GM21528 (cell line): ENCODE data around the gene RAPGEF4.
"Not testable (repeated sequence)": the region's sequence is repeated elsewhere in the genome, so short reads cannot be mapped to it uniquely, and the experiment has no call there.

Experiments used
- ATAC-seq: cut with Tn5 transposase; IDR thresholded peaks from one replicate; pipeline ENCODE4 v1.9.1; 2021; ENCODE audit warnings: mild to moderate bottlenecking, moderate library complexity; ENCODE audit not compliant: unreplicated experiment, low FRiP score

The RAPGEF4 gene

GRCh38 chr2:172769879-172770278, 34.2 kb downstream of the RAPGEF4 start:
- ATAC-seq, result no peak

DNA sequence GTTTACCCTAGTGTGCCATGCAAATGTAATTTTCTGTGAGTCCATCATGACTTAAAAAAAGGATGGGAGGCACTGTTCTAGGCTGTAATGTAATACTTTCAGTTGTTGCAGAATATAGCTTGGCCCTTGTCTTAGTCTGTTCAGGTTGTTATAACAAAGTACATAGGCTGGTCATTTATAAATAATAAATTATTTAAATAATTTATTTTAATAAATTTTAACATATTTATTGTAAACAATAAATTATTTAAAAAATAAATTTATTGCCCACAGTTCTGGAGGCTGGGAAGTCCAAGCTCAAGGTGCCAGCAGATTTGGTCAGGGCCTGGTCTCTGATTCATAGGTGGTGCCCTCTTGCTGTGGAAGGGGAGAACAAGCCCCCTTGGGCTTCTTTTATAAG, 35.2 kb downstream of the RAPGEF4 start:
- no peak for ATAC-seq

- no peak for ATAC-seq
Observed at GRCh38 chr2:172772633-172773032, 37.0 kb downstream of the RAPGEF4 start.

- no peak for ATAC-seq
Observed at GRCh38 chr2:172774302-172774701, 38.7 kb downstream of the RAPGEF4 start.

DNA sequence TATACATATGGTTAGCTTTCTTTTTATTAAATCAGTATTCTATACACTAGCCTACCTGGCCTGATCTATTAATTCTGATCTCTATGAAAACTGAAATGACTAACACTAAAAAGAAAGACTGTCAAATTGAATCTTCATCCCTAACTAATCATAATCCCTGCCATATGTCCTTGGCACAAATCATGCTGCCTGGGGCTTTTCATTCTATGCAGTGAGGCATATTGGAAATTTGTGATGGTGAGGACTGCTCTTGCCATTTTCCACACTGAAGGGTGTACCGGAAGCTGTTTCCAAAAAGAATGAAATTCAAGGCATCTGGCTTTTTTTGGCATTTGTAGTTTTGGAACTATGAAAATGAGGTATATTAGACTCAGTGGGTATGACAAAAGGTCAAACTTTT, 39.7 kb downstream of the RAPGEF4 start:
- ATAC-seq, result no peak

DNA sequence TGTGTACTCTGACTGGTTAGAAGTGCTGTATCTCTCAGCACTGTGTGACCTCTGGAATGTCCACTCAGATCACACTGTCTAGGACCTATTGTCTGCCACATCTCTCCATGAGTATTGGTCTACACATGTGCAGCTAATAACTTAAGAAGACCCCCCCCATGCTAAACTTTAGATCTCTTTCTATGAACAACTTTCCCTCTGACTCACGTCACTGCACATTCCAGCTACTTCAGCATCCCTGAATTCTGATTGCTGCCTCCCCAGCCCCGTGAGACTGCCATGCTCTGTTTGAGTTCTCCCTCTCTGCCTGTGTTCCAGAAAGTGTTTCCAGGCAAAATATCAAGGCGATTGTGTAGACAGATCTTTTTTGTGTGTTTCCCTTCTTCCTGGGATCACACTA, 41.8 kb downstream of the RAPGEF4 start:
- ATAC-seq, result no peak

DNA sequence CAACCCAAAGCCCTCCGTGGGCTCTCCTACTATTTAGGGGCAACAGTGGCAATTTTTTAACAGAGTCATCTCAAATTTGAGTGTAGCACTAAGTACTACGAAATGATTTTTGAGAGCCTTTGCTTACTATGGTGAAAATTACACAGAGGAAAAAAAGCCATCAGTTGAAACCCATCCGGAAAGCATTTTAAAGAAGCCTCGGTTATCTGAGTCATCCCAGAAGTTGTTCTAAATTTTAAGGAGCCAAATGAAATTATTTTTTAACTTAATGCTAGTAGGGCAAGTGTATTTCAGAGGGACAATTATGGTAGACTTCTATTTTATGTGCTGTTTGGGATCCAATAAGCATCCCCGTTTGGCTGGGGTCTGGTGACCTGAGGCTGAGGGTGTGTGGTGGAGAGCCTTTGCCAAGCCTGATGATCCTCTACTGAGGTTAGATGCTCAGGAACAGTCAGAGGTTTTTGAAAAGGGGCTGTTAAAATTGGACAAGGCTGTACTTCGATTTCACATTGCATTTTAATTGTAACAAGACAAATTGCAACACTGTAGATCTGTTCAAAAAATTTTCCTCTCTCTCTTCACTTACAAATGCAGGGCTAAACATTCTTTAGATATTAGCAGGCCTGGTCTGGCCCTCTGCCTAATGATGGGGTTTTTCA, 47.0 kb downstream of the RAPGEF4 start:
- no peak for ATAC-seq

GRCh38 chr2:172783165-172783898, 47.7 kb downstream of the RAPGEF4 start:
- no peak for ATAC-seq

DNA sequence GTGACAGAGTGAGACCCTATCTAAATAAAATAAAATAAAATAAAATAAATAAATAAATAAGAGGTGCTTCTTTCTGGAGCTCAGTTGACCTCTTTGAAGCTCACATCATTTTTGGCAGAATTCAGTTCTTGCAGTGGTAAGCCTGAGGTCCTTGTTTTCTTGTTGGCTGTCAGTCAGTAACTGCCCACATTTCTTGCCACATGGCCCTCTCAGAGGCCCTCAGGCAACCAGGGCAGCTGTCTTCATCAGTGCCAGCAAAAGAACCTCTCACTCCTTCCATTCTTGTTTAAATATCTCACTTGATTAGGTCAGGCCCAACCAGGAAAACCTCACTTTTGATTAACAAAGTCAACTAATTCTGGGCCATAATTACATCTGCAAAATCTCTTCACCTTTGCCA, 53.2 kb downstream of the RAPGEF4 start:
- ATAC-seq, result no peak

- no peak for ATAC-seq
Observed at GRCh38 chr2:172790404-172790803, 54.8 kb downstream of the RAPGEF4 start.

GRCh38 chr2:172791953-172792352, 56.3 kb downstream of the RAPGEF4 start:
- ATAC-seq, result no peak

- no peak for ATAC-seq
Observed at GRCh38 chr2:172792711-172793110, 57.1 kb downstream of the RAPGEF4 start.

GRCh38 chr2:172803308-172803707, 67.7 kb downstream of the RAPGEF4 start:
- not testable (repeated sequence) for ATAC-seq

GRCh38 chr2:172804423-172804822, 68.8 kb downstream of the RAPGEF4 start:
- no peak for ATAC-seq

GRCh38 chr2:172806493-172806892, 70.8 kb downstream of the RAPGEF4 start:
- no peak for ATAC-seq

DNA sequence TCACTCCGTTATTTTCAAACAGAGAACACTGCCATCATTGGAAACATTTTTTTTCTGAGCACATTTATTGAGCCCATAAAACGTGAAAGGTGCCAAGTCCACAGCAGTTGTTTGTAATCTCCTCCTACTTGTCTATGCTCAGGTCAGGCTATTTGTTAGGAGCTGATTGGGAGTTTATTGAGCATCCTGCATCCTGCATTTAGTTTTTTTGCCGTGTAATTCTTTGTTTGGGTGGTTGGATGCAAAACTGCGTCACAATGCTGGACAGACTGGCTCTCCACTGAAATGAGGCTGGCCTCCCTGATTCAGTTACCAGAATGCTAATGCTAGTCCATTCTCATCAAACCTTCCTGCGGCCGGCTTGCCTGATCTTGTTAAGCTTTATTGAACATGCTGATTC, 71.4 kb downstream of the RAPGEF4 start:
- no peak for ATAC-seq

DNA sequence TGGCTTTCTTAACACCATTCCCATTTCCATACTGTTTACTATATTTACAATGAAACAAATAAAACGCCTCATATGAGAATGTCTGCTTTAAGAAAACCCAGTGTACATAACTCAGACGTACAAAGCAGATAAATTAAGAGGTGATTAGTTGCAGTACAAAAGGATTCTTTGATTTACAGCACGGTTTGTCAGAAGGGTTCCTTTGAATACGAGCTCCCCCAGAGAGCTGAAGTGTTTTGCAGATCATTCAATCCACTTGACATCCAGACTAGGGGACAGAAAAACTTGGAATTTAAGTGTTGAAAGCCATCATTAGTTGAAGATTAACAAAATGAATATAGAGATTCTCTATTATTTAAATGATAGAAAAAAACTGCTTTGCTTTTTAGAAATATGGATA, 72.5 kb downstream of the RAPGEF4 start:
- ATAC-seq, result no peak

GRCh38 chr2:172811027-172811426, 75.4 kb downstream of the RAPGEF4 start:
- no peak for ATAC-seq

DNA sequence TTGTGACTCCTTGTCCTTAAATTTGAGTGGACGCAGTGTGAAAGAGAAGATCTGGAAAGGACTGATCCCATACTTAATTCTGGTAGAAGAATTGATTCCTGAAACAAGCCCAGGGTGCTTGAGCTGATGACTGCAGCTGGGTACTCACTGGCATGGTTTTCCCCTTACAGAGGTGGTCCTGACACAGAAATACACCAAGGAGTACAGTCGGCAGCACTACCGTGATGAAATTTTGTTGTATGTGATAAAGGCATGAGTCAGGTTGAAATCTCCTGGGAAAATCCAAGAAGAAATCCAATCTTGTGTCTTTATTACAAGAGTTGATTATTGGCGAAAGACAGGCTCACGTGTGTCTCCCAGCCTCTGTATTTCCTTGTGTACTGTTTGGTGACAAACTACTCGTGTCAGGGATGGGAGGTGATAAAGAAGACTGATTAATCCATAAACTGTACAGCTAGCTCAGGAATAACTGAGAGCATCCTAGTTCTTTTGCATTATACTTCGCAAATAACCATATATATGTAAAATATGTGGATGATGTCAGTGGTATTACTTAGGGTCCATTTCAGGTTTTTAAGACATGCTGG, 76.6 kb downstream of the RAPGEF4 start:
- no peak for ATAC-seq

GRCh38 chr2:172813314-172813888, 77.8 kb downstream of the RAPGEF4 start:
- ATAC-seq, result no peak

DNA sequence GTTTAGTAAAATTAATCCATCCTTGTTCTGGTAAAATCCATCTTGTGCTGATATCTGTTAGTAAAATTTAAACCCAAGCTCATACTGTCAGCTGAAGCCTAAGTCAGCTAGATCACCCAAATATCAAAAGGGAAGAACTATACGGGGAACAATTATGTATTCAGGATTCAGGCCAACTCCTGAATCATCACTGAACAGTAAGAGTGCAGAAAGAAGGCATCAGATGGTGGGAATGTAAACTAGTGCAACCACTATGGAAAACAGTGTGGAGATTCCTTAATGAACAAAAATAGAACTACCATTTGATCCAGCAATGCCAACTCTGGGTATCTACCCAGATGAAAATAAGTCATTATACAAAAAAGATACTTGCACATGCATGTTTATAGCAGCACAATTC, 81.8 kb downstream of the RAPGEF4 start:
- ATAC-seq, result no peak

GRCh38 chr2:172819943-172820342, 84.3 kb downstream of the RAPGEF4 start:
- no peak for ATAC-seq
